ENCODE measurements around the gene GGTLC2. TPM values are rescaled to one million over a fixed set of nuclear protein-coding genes. Genes with fewer than 3 reads are reported as not detected.

The GGTLC2 gene
- polyA plus RNA-seq, 4 donors: 0.04 TPM; not detected in 3

GRCh38 chr22:22694106-22694505 lies 49.7 kb downstream of the GGTLC2 start:
- DNase-seq: no peak
- Histone ChIP-seq H3K9me3 (ENCODE audit: control insufficient read depth in 2 of 2, insufficient read depth in 1 of 2, low read depth in 1 of 2, low read length in 1 of 2) (no peaks in the 10 kb centered on the region), H3K4me1 (ENCODE audit: control insufficient read depth in 3 of 3, insufficient read depth in 2 of 3, low read depth in 1 of 3, low read length in 2 of 3) (peaks cover 0 to 12% (median 2%) of the 10 kb centered on the region in 3 donors), H3K4me3 (ENCODE audit: low read depth in 1 of 3, low read length in 3 of 3) (no peak overlapping the region), H3K27me3 (ENCODE audit: control insufficient read depth in 3 of 3, insufficient read depth in 3 of 3, low read length in 3 of 3) (no peaks in the 10 kb centered on the region), H3K36me3 (ENCODE audit: control insufficient read depth in 3 of 3, insufficient read depth in 2 of 3, low read depth in 1 of 3, low read length in 3 of 3) (no peaks in the 10 kb centered on the region), H3K27ac (ENCODE audit: low read depth in 1 of 3, low read length in 2 of 3) (peak overlapping the region in 1 of 3 donors; percentile 93)
- WGBS, 3 donors: 53 to 73% (median 57%) methylated on average over 1 of the region's 1 CpG
- FAIRE-seq: no peak

- Histone ChIP-seq H3K27me3 (ENCODE audit: control insufficient read depth in 3 of 3, insufficient read depth in 3 of 3, low read length in 3 of 3) (no peaks in the 10 kb centered on the region), H3K4me1 (ENCODE audit: control insufficient read depth in 3 of 3, insufficient read depth in 2 of 3, low read depth in 1 of 3, low read length in 2 of 3) (peaks cover 0 to 12% (median 2%) of the 10 kb centered on the region in 3 donors), H3K9me3 (ENCODE audit: control insufficient read depth in 2 of 2, insufficient read depth in 1 of 2, low read depth in 1 of 2, low read length in 1 of 2) (no peaks in the 10 kb centered on the region), H3K4me3 (ENCODE audit: low read depth in 1 of 3, low read length in 3 of 3) (no peak overlapping the region), H3K36me3 (ENCODE audit: control insufficient read depth in 3 of 3, insufficient read depth in 2 of 3, low read depth in 1 of 3, low read length in 3 of 3) (no peaks in the 10 kb centered on the region), H3K27ac (ENCODE audit: low read depth in 1 of 3, low read length in 2 of 3) (no peak overlapping the region)
- DNase-seq (no peak), FAIRE-seq (no peak)
- 88 to 93% (median 90%) methylated on average over 5 of the region's 5 CpGs for WGBS, 3 donors
Measured at GRCh38 chr22:22696104-22696503, 51.7 kb downstream of the GGTLC2 start.

Other genes starting within 250 kb of the GGTLC2 start
- gene ZNF280B, start 135.9 kb upstream of the GGTLC2 start, polyA plus RNA-seq: 1 to 10 TPM in 1 of 4 donors, under 1 TPM in 1, not detected in 2; 0.31 to 2.1 TPM
- gene ZNF280A, start 124.3 kb upstream of the GGTLC2 start, polyA plus RNA-seq: not detected
- gene PRAME, start 85.3 kb upstream of the GGTLC2 start, polyA plus RNA-seq: not detected
- gene IGLL5, start 243.2 kb downstream of the GGTLC2 start, polyA plus RNA-seq: 100 to 1,000 TPM in 1 of 4 donors, 10 to 100 TPM in 1, 1 to 10 TPM in 1, under 1 TPM in 1; 0.34 to 215 (median 15.1) TPM

All from small intestine (tissue), 7 donors.